Measurements from ENCODE around the gene HIP1. TPM values are rescaled to one million over a fixed set of nuclear protein-coding genes. Genes with fewer than 3 reads are reported as not detected.

HIP1 gene
- total RNA-seq, 4 donors from 2014 or later = 15.8 to 33.2 (median 22.8) TPM

- Histone ChIP-seq H3K4me3 (no peak overlapping the region), H3K27me3 (no peaks in the 10 kb centered on the region), H3K9me3 (no peaks in the 10 kb centered on the region), H3K4me1 (peaks cover 18 to 32% (median 28%) of the 10 kb centered on the region in 4 donors), H3K27ac (replicated peaks in 1 of 4) (no peak overlapping the region), H3K36me3 (no peaks in the 10 kb centered on the region)
- TF ChIP-seq EP300 (IDR thresholded peaks at IDR 0.05) (no peak), POLR2AphosphoS5 (IDR thresholded peaks at IDR 0.05) (no peak), POLR2A (IDR thresholded peaks at IDR 0.05; ENCODE audit: low read depth) (no peak)
- TF ChIP-seq, protein P1, sequence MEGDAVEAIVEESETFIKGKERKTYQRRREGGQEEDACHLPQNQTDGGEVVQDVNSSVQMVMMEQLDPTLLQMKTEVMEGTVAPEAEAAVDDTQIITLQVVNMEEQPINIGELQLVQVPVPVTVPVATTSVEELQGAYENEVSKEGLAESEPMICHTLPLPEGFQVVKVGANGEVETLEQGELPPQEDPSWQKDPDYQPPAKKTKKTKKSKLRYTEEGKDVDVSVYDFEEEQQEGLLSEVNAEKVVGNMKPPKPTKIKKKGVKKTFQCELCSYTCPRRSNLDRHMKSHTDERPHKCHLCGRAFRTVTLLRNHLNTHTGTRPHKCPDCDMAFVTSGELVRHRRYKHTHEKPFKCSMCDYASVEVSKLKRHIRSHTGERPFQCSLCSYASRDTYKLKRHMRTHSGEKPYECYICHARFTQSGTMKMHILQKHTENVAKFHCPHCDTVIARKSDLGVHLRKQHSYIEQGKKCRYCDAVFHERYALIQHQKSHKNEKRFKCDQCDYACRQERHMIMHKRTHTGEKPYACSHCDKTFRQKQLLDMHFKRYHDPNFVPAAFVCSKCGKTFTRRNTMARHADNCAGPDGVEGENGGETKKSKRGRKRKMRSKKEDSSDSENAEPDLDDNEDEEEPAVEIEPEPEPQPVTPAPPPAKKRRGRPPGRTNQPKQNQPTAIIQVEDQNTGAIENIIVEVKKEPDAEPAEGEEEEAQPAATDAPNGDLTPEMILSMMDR (IDR thresholded peaks at IDR 0.05) = no peak
- 66% methylated on average over 13 of the region's 13 CpGs for WGBS
- intact Hi-C loops (cut with DNase I) = loop anchor here (10.0 kb wide), 1 partner anchor 96 kb away; no protein-coding TSS in a partner anchor
- no peak for DNase-seq (ENCODE audit: extremely low spot score)
These were observed 2.2 kb upstream of the HIP1 start for GRCh38 chr7:75740846-75741497.

GRCh38 chr7:75739796-75740672, 1.3 kb upstream of the HIP1 start:
- 63% methylated on average over 24 of the region's 26 CpGs for WGBS
- peak overlapping the region; percentile 89 to 92 (median 91) for H3K27ac ChIP-seq (replicated peaks in 1 of 4)
- H3K36me3 ChIP-seq = peaks cover 0 to 2% (median 0%) of the 10 kb centered on the region in 4 donors
- peaks cover 18 to 32% (median 28%) of the 10 kb centered on the region in 4 donors for H3K4me1 ChIP-seq
- H3K9me3 ChIP-seq = no peaks in the 10 kb centered on the region
- no peak for DNase-seq (ENCODE audit: extremely low spot score)
- TF ChIP-seq, protein P1 (IDR thresholded peaks at IDR 0.05) = no peak
- TF ChIP-seq POLR2A (IDR thresholded peaks at IDR 0.05; ENCODE audit: low read depth) (no peak), POLR2AphosphoS5 (IDR thresholded peaks at IDR 0.05) (no peak), EP300 (IDR thresholded peaks at IDR 0.05) (no peak)
- H3K4me3 ChIP-seq = peak overlapping the region; percentile 75 to 100 (median 94)
- H3K27me3 ChIP-seq = no peaks in the 10 kb centered on the region
- intact Hi-C loops (cut with DNase I) = loop anchor here (10.0 kb wide), 1 partner anchor 95 kb away; no protein-coding TSS in a partner anchor

- DNase-seq (ENCODE audit: extremely low spot score) = peak; percentile 99
- peak overlapping the region; percentile 89 to 92 (median 91) for H3K27ac ChIP-seq (replicated peaks in 1 of 4)
- peaks cover 0 to 5% (median 0%) of the 10 kb centered on the region in 4 donors for H3K36me3 ChIP-seq
- H3K27me3 ChIP-seq = no peaks in the 10 kb centered on the region
- intact Hi-C loops (cut with DNase I) = no loop called here
- peaks cover 26 to 38% (median 34%) of the 10 kb centered on the region in 4 donors for H3K4me1 ChIP-seq
- 0% methylated on average over 7 of the region's 89 CpGs for WGBS
- H3K4me3 ChIP-seq = peak overlapping the region; percentile 75 to 100 (median 94)
- no peak for TF ChIP-seq EP300 (IDR thresholded peaks at IDR 0.05)
- peak; percentile 29 to 45 for TF ChIP-seq POLR2AphosphoS5 (IDR thresholded peaks at IDR 0.05)
- TF ChIP-seq, protein P1 (IDR thresholded peaks at IDR 0.05) = peak in 1 of 3 experiments; percentile 18
- H3K9me3 ChIP-seq = no peaks in the 10 kb centered on the region
These were observed 444 bp upstream of the HIP1 start for GRCh38 chr7:75738975-75739795.

DNA sequence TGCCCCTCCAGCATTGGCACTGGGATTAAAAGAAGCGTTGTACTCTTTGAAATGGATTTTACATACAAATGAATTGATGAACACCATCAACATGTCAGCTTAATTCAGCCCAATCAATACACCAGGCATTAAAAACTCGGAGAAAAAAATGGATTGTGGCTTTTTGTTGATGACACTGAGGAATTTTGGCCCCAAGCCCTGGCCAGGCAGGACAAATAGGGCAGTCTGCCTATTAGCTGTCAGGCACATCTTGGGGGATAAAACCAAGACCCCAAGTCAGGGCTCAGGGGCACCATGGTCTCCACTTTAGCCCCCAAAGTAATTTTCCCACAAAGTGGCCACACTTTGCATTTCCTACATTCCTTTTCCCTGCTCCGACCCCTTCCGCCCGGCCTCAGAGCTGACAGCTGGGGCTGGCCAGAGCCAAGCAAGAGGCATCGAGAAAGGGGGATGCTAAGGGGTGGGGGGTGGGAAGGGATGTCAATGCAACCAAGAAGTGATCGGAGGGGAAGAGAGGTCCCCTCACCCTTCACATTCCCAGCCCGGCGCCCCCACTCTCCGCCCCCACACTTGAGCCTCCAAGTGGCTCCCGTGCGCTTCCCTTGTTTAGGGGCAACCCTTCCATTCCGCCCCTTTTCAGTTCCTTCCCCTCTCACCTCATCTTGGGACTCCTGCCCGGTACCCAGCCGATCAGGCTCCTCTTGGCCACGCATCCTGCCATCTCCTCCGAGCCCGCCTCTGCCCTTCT, 711 bp downstream of the HIP1 start:
- H3K27ac ChIP-seq (replicated peaks in 1 of 4) = peak overlapping the region; percentile 89 to 92 (median 90)
- H3K27me3 ChIP-seq = no peaks in the 10 kb centered on the region
- H3K9me3 ChIP-seq = no peaks in the 10 kb centered on the region
- H3K4me1 ChIP-seq = peaks cover 26 to 39% (median 33%) of the 10 kb centered on the region in 4 donors
- peak overlapping the region; percentile 75 to 100 (median 94) for H3K4me3 ChIP-seq
- WGBS = 7% methylated on average over 18 of the region's 18 CpGs
- TF ChIP-seq, protein P1 (IDR thresholded peaks at IDR 0.05) = no peak
- TF ChIP-seq POLR2AphosphoS5 (IDR thresholded peaks at IDR 0.05) (no peak), EP300 (IDR thresholded peaks at IDR 0.05) (no peak), POLR2A (IDR thresholded peaks at IDR 0.05; ENCODE audit: low read depth) (no peak)
- H3K36me3 ChIP-seq = peaks cover 0 to 5% (median 2%) of the 10 kb centered on the region in 4 donors
- no peak for DNase-seq (ENCODE audit: extremely low spot score)
- intact Hi-C loops (cut with DNase I) = no loop called here

All from esophagus muscularis mucosa (tissue), 4 donors.